Muscle of leg (tissue), 11 donors: ENCODE data around the gene PHKB. TPM values are rescaled to one million over a fixed set of nuclear protein-coding genes. Genes with fewer than 3 reads are reported as not detected.
"Not testable (repeated sequence)": the region's sequence is repeated elsewhere in the genome, so short reads cannot be mapped to it uniquely, and the experiment has no call there.

Experiments
- DNase-seq: peaks from one replicate; pipeline ENCODE4 v3.0.0; 2013
- H3K27ac ChIP-seq: one replicate; pipeline ENCODE4 v1.5.1; 2013; ENCODE audit warnings: mild to moderate bottlenecking, low read length, control low read depth
- H3K27me3 ChIP-seq: one replicate; pipeline ENCODE4 v1.6.1; 2013; ENCODE audit warnings: low read length; ENCODE audit not compliant: control insufficient read depth, insufficient read depth
- H3K36me3 ChIP-seq: one replicate; pipeline ENCODE4 v1.6.1; 2013; ENCODE audit warnings: low read length; ENCODE audit not compliant: control insufficient read depth, insufficient read depth
- H3K4me1 ChIP-seq: one replicate; pipeline ENCODE4 v1.6.1; 2013; ENCODE audit warnings: low read length; ENCODE audit not compliant: control insufficient read depth, insufficient read depth
- H3K4me3 ChIP-seq: one replicate; pipeline ENCODE4 v1.5.1; 2013; ENCODE audit warnings: low read length, control low read depth
- H3K9me3 ChIP-seq: replicated peaks from 2 replicates; pipeline ENCODE4 v1.6.1; 2013; ENCODE audit warnings: low read depth, low read length; ENCODE audit not compliant: control insufficient read depth
- WGBS: methylation state at CpG from one replicate; pipeline ENCODE4 v1.1.5; 2013; ENCODE audit warnings: missing lambda C conversion rate; ENCODE audit not compliant: insufficient coverage; 5-methylcytosine and 5-hydroxymethylcytosine counted together
- polyA plus RNA-seq, 8 donors: library from polyadenylated mRNA; unstranded; fragments of 120-200 nt; gene quantifications; one replicate each; pipeline versions ENCODE4 v1.2.1 to v1.2.3, GENCODE V29; 2013; ENCODE audit warnings: inconsistent platforms in 1 of 8, low replicate concordance in 1 of 8; ENCODE audit not compliant: insufficient read length in 8 of 8, insufficient read depth in 1 of 8
- total RNA-seq: library from RNA; stranded (reverse); fragments of 120-200 nt; gene quantifications from one replicate; pipeline ENCODE4 v1.2.4, GENCODE V29; 2013

Gene PHKB
- total and polyA plus RNA-seq, 9 donors: 41.7 to 57.8 (median 51.4) TPM

DNA sequence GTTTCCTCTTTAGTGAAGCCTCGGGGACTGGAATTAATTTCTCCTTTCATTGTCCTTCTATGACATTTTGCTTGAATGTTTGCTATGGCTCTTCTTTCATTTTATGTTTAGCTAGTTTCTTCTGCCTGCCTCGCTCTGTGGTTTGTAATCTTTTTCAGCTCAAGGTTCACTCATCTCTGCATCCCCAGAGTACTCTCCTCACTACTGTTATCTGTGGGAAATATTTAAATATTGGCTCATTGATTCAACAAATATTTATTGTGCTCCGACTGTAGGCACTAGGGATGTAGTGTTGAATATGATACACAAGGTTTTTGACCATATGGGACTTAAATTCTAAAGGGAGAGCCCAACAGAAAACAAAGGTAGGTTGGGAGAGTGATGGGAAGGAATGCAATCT is 195.9 kb downstream of the PHKB start:
- Histone ChIP-seq H3K27ac (no peak overlapping the region), H3K36me3 (peaks cover 8% of the 10 kb centered on the region), H3K27me3 (no peaks in the 10 kb centered on the region), H3K4me3 (no peak overlapping the region), H3K4me1 (no peaks in the 10 kb centered on the region), H3K9me3 (no peaks in the 10 kb centered on the region)
- WGBS: 100% methylated on average over 1 of the region's 3 CpGs
- no peak for DNase-seq

DNA sequence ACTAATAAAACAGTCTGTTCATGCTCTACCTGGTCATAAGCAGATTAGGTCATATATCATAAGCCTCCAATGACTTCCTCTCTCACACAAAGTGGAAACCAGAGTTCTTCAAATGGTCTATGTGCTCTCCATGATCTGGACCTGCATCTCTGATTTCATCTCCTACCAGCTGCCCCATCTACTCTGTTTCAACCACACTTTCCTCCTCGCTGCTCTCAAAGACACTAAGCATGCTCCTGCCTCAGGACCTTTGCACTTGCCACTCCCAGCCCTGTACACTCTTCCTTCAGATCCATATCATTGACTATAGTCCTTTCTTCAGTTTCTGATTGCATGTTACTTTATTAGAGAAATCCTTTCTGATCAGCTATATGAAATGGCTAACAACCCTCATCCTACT is 196.8 kb downstream of the PHKB start:
- Histone ChIP-seq H3K27ac (no peak overlapping the region), H3K4me3 (no peak overlapping the region), H3K4me1 (no peaks in the 10 kb centered on the region), H3K36me3 (peaks cover 8% of the 10 kb centered on the region), H3K27me3 (no peaks in the 10 kb centered on the region), H3K9me3 (no peaks in the 10 kb centered on the region)
- 100% methylated on average over 1 of the region's 1 CpG for WGBS
- DNase-seq: no peak

DNA sequence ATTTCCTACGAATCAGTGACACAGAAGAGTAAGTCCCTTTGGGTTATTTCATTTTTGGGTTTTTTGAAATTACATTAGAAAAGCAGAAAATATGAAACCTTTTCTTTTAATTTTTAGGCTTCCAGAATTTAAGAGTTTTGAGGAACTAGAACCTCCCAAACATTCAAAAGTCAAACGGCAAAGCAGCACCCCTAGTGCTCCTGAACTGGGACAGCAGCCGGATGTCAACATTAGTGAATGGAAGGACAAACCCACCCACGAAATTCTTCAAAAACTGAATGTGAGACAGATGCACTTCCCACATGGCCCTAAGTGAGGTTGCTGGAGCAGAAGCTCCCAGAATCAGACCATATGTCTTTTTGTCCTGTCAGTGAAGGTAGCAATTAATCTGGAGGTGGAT is 199.4 kb downstream of the PHKB start:
- Histone ChIP-seq H3K4me1 (no peaks in the 10 kb centered on the region), H3K36me3 (peaks cover 8% of the 10 kb centered on the region), H3K27me3 (no peaks in the 10 kb centered on the region), H3K27ac (no peak overlapping the region), H3K9me3 (no peaks in the 10 kb centered on the region), H3K4me3 (no peak overlapping the region)
- WGBS: 92% methylated on average over 2 of the region's 4 CpGs
- DNase-seq: no peak

DNA sequence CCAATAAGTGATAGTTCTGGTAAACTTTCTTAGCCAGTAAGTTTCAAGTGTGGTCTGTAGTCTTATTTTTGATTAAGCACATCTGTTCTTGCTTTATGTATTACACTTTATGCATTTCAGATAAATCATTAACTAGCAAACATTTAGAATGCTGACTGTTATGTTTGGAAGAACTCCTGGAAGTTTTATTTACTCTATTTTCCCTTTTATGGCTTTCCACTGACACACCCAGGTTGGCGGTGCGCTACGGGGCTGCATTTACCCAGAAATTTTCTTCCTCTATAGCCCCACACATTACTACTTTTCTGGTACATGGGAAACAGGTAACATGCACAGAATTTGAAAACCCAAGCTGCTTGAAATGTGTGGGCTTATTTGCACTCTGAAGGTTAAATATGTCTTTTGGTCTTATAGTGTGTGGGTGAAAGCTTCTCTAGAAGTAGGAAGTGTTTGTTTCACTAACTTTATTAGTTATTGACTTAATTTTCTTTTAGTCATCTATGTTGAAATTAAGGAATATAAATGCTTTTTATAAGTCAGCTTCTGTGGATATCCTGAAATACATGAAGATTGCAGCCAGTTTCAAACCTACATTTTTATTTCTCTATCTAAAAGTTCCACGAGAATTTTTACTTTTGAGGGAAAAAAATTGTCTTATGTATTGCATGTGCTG is 203.7 kb downstream of the PHKB start:
- H3K36me3 ChIP-seq: peaks cover 15% of the 10 kb centered on the region
- peak; percentile 10 for DNase-seq
- 57% methylated on average over 3 of the region's 4 CpGs for WGBS

DNA sequence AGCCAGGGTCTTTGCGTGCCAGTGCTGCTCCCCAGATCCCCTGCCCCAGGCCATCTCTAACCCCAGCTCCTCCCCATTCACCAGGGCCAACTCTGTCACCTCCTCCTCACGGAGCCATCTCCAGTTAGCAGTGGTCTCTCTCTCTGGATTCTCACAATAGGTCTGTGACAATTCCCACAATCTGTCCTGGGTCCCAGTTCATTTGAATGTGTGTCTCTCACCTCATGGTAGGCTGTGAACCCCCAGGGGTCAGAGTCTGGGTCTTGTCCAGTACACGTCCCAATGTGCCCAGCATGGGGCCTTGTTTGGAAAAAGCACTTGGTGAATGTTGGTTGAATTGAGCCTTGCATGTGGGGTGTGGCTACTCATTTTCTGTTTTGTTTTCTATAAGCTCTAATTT is 205.3 kb downstream of the PHKB start:
- DNase-seq: no peak
- WGBS: 95% methylated on average over 3 of the region's 3 CpGs
- Histone ChIP-seq H3K9me3 (no peaks in the 10 kb centered on the region), H3K27me3 (no peaks in the 10 kb centered on the region), H3K27ac (no peak overlapping the region), H3K36me3 (peaks cover 7% of the 10 kb centered on the region), H3K4me3 (no peak overlapping the region), H3K4me1 (no peaks in the 10 kb centered on the region)

More for the DNA sequence above, 203.7 kb downstream of the PHKB start:
- no peaks in the 10 kb centered on the region for H3K27me3 ChIP-seq
- no peak overlapping the region for H3K27ac ChIP-seq
- H3K9me3 ChIP-seq: no peaks in the 10 kb centered on the region
- H3K4me3 ChIP-seq: no peak overlapping the region
- H3K4me1 ChIP-seq: no peaks in the 10 kb centered on the region

DNA sequence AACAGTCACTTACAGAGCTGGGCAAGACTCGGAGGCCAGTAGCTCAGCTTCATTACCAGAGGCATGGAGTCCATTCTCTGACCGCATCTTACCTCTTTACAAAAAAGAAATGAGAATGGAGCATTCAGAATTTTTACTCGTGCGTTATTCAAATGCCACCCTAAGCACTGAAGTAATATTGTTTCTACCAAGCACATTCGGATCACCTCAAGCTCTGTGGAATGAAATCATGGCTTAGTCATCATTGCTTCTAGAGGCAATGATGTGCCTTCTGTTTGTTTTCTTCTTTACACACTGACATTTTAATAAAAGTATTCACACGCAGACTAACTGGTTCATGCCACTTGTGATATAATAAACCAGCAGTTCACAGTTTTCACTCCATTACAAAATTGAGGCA is 206.8 kb downstream of the PHKB start:
- Histone ChIP-seq H3K27ac (no peak overlapping the region), H3K4me1 (no peaks in the 10 kb centered on the region), H3K4me3 (no peak overlapping the region), H3K27me3 (no peaks in the 10 kb centered on the region), H3K9me3 (no peaks in the 10 kb centered on the region), H3K36me3 (peaks cover 7% of the 10 kb centered on the region)
- 94% methylated on average over 4 of the region's 6 CpGs for WGBS
- no peak for DNase-seq

DNA sequence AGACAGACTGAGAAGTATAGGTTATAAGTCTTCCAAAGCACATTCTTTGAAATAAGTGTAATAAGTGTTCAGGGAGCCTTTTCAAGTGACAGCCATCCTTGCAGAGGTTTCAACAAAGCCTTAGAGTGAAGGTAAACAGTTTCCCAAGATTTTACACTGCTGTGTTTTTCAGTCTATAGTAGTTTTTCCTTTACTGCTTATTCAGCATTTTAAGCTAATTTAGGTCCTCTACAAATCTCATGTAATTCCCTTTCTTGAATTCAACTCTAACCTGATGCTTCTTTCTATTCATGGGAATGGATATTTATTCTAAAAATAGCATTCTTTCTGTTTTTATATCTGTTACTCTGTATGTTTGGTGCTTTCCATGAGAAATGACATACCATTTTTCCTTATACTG is 211.3 kb downstream of the PHKB start:
- peaks cover 16% of the 10 kb centered on the region for H3K36me3 ChIP-seq
- H3K4me1 ChIP-seq: no peaks in the 10 kb centered on the region
- H3K9me3 ChIP-seq: no peaks in the 10 kb centered on the region
- no peak for DNase-seq
- H3K27me3 ChIP-seq: no peaks in the 10 kb centered on the region
- no peak overlapping the region for H3K27ac ChIP-seq
- H3K4me3 ChIP-seq: no peak overlapping the region

DNA sequence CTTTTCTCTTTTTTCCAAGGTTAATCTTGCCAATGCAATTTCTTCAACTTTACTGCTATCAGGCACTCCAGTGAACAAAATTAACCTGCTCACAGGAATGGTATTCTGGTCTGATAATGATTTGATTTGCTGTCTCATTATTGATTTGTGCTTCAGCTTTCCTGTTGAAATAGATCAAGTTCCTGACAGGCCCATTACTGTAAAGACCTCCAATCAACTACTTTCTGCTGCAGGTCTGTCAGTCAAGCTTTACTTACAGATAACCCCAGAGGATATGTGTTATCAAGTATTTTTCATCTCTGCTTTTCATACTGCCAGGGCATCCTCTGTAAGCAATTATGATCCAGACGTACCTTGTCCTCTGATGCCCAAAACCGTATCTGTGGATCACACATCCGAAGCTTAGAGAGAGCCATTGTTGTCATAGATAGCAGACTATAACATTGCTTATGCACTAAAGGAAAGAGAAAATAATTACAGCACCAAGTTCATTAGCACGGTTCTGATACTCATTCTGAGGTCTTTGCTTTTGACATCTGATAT is 215.6 kb downstream of the PHKB start:
- no peaks in the 10 kb centered on the region for H3K9me3 ChIP-seq
- no CpG with 5 or more reads among the region's 4 CpGs for WGBS
- DNase-seq: no peak

DNA sequence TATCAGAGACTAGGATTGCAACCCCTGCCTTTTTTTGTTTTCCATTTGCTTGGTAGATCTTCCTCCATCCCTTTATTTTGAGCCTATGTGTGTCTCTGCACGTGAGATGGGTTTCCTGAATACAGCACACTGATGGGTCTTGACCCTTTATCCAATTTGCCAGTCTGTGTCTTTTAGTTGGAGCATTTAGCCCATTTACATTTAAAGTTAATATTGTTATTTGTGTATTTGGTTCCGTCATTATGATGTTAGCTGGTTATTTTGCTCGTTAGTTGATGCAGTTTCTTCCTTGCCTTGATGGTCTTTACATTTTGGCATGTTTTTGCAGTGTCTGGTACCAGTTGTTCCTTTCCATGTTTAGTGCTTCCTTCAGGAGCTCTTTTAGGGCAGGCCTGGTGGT is 220.4 kb downstream of the PHKB start:
- not testable (repeated sequence) for H3K9me3 ChIP-seq, H3K36me3 ChIP-seq, H3K27me3 ChIP-seq, H3K27ac ChIP-seq, H3K4me3 ChIP-seq, DNase-seq, H3K4me1 ChIP-seq
- no CpG with 5 or more reads among the region's 3 CpGs for WGBS

More for the DNA sequence above, 215.6 kb downstream of the PHKB start:
- Histone ChIP-seq H3K36me3 (peaks cover 14% of the 10 kb centered on the region), H3K27ac (no peak overlapping the region), H3K4me1 (no peaks in the 10 kb centered on the region), H3K4me3 (no peak overlapping the region), H3K27me3 (no peaks in the 10 kb centered on the region)

DNA sequence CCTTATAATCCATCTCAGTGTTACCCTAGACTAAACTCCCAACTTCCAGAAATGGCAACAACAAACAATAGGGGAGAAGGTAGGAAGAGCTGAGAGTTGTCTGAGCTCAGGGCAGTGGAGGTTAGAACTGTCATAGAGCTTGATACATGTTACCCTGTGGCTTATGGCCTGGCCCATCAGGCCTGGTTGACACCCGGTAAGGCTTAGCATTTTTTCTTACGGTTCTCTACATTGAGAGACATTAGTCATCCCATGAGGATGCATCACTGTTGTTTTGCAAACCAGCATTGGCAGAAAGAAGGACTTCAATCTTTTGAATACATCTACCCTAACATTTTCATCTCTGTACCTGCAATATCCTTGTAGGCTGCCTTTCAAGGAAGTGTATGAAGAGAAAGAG is 226.6 kb downstream of the PHKB start:
- Histone ChIP-seq H3K27me3 (no peaks in the 10 kb centered on the region), H3K4me3 (no peak overlapping the region), H3K36me3 (peaks cover 10% of the 10 kb centered on the region), H3K27ac (no peak overlapping the region), H3K4me1 (no peaks in the 10 kb centered on the region), H3K9me3 (no peaks in the 10 kb centered on the region)
- DNase-seq: no peak
- 93% methylated on average over 2 of the region's 2 CpGs for WGBS

DNA sequence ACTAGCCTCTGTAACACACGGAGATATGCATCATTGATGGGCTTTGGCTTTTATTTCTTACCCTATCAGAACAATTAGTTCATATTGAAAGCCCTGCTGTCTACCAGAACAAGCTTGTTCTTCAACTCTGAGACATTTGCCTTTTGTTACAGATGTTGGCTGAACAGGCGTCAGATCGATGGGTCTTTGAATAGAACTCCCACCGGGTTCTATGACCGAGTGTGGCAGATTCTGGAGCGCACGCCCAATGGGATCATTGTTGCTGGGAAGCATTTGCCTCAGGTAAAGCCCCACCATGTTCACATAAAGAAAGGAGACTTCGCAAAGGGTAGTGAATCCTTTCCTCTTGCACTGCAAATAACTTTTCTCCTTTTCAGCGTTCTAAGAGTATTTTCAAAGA is 232.1 kb downstream of the PHKB start:
- DNase-seq: no peak
- WGBS: 89% methylated on average over 4 of the region's 9 CpGs
- no peaks in the 10 kb centered on the region for H3K27me3 ChIP-seq
- peaks cover 32% of the 10 kb centered on the region for H3K36me3 ChIP-seq
- H3K9me3 ChIP-seq: no peaks in the 10 kb centered on the region
- H3K27ac ChIP-seq: no peak overlapping the region
- no peaks in the 10 kb centered on the region for H3K4me1 ChIP-seq
- H3K4me3 ChIP-seq: no peak overlapping the region
